HG03159 (cell line): ENCODE data around the gene KIF5B.
"Not testable (repeated sequence)": the region's sequence is repeated elsewhere in the genome, so short reads cannot be mapped to it uniquely, and the experiment has no call there.

Experiments
- ATAC-seq: cut with Tn5 transposase; IDR thresholded peaks from one replicate; pipeline ENCODE4 v1.9.1; 2021; ENCODE audit warnings: mild to moderate bottlenecking, moderate library complexity; ENCODE audit not compliant: unreplicated experiment

KIF5B gene

GRCh38 chr10:32017044-32017443, 39.2 kb downstream of the KIF5B start:
- no peak for ATAC-seq

- ATAC-seq = no peak
Measured at GRCh38 chr10:32015386-32015785, 40.8 kb downstream of the KIF5B start.

- no peak for ATAC-seq
Measured at GRCh38 chr10:32007026-32007425, 49.2 kb downstream of the KIF5B start.

- no peak for ATAC-seq
Measured at GRCh38 chr10:32005050-32005449, 51.2 kb downstream of the KIF5B start.

GRCh38 chr10:32004161-32004591, 52.0 kb downstream of the KIF5B start:
- no peak for ATAC-seq

- no peak for ATAC-seq
Measured at GRCh38 chr10:32002531-32002930, 53.7 kb downstream of the KIF5B start.

GRCh38 chr10:32000937-32001336, 55.3 kb downstream of the KIF5B start:
- no peak for ATAC-seq

GRCh38 chr10:31999836-32000235, 56.4 kb downstream of the KIF5B start:
- ATAC-seq = no peak

- ATAC-seq = no peak
Measured at GRCh38 chr10:31999070-31999660, 57.1 kb downstream of the KIF5B start.

GRCh38 chr10:31994926-31995325, 61.3 kb downstream of the KIF5B start:
- no peak for ATAC-seq

GRCh38 chr10:31990937-31991336, 65.3 kb downstream of the KIF5B start:
- no peak for ATAC-seq

GRCh38 chr10:31987786-31988185, 68.4 kb downstream of the KIF5B start:
- ATAC-seq = not testable (repeated sequence)

GRCh38 chr10:31982111-31982510, 74.1 kb downstream of the KIF5B start:
- no peak for ATAC-seq

GRCh38 chr10:31980471-31980870, 75.8 kb downstream of the KIF5B start:
- no peak for ATAC-seq

- ATAC-seq = not testable (repeated sequence)
Measured at GRCh38 chr10:31979071-31979470, 77.2 kb downstream of the KIF5B start.

- no peak for ATAC-seq
Measured at GRCh38 chr10:31978156-31978483, 78.1 kb downstream of the KIF5B start.

- no peak for ATAC-seq
Measured at GRCh38 chr10:31977440-31978155, 78.6 kb downstream of the KIF5B start.

GRCh38 chr10:31975157-31975765, 81.0 kb downstream of the KIF5B start:
- ATAC-seq = no peak

- ATAC-seq = no peak
Measured at GRCh38 chr10:31974434-31975124, 81.6 kb downstream of the KIF5B start.

GRCh38 chr10:31972519-31973041, 83.6 kb downstream of the KIF5B start:
- no peak for ATAC-seq

GRCh38 chr10:31969847-31970246, 86.4 kb downstream of the KIF5B start:
- ATAC-seq = not testable (repeated sequence)

- no peak for ATAC-seq
Measured at GRCh38 chr10:31963589-31963980, 92.6 kb downstream of the KIF5B start.
